GM21528 (cell line): ENCODE results near the gene HELZ.
"Not testable (repeated sequence)": the region's sequence is repeated elsewhere in the genome, so short reads cannot be mapped to it uniquely, and the experiment has no call there.

Experiments
- ATAC-seq: cut with Tn5 transposase; IDR thresholded peaks from one replicate; pipeline ENCODE4 v1.9.1; 2021; ENCODE audit warnings: mild to moderate bottlenecking, moderate library complexity; ENCODE audit not compliant: unreplicated experiment, low FRiP score

The HELZ gene

DNA sequence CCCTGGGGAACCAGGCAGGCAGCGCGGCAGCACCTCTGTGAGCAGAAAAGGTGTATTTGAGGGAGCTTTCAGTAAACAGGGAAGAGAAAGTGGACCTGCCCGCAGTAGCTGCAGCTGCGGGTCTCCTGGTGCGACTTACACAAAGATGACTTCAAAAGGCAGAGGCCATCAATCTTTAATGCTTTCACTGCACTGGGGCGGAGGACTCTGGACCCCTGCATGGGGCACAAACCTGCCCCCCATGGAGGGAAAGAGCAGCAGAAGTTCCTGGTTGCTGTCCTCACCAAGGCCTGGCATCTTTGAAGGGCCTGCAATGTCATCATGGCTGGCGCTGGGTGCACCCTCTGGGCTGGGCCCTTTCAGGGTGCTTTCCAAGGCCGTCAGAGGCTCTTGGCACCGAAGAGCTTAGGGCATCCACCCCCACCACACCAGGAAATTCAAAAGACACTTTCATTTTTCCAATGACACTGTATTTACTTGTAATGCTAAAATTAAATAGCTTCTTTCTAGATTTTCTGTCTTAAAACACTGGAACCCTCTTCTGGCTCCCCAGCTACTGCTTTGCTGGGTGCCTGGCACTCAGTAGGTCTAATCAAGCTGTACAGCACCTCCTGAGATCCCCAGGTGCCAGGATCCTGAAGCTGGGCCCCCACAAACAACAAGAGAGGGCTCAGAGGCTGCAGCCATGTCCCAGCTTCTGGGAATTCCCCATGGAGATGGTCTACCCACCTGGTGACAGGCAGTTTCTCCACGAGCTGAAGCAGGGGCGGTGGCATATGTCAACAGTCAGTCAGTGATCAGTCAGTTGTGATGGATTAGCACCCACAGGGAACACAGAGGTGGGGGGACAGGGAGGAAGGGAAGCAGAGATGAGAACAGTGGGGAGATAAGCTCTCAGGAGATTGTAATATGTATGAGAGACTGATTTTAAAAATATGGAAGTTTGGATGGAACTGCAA, 202.8 kb downstream of the HELZ start:
- no peak for ATAC-seq

DNA sequence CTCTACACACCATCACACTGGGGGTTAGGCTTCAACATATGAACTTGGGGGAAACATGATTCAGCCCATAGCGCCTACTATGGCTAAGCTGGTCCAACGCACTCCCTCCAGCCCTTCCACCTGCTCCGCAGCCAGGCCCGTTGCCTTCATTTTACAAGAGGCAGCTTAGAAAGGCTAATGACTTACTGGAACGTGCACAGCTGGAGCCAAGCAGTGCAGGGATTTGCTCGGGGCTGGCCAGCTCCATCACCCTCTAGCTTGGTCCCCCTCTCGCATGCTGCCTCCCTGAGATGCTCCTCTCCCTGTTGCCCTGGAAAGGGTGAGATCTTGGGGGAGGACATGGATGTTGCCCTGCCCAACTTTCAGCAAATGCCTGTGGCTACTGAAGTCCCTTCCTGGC, 203.5 kb downstream of the HELZ start:
- no peak for ATAC-seq

DNA sequence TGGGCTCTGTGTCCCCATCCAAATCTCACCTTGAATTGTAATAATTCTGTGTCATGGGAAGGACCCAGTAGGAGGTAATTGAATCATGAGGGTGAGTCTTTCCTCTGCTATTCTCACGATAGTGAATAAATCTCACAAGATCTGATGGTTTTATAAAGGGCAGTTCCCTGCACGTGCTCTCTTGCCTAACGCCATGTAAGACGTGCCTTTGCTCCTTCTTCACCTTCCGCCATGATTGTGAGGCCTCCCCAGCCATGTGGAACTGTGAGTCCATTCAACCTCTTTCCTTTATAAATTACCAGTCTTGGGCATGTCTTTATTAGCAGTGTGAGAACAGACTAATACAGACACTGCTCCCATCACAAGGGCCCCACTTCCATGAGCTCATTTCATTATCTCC, 203.9 kb downstream of the HELZ start:
- not testable (repeated sequence) for ATAC-seq

DNA sequence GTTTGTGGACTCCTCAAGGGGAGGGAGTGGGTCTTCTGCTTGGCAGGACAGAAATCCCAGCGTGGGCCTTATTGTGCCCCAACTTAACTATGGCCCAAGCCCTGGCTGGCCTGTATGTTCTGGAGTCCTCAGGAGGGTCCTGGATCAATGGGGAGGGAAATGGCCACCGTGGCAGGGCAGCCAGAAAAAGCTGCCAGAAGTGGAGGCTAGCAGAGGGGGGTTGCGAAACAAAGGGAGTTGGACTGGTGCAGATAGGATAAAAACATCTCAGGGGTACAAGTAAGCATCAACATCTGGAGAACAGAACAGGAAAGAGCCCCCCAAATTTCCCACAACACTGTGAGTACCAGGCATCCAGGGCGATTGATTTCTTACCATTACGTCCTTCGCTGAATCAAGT, 204.3 kb downstream of the HELZ start:
- ATAC-seq, result no peak

DNA sequence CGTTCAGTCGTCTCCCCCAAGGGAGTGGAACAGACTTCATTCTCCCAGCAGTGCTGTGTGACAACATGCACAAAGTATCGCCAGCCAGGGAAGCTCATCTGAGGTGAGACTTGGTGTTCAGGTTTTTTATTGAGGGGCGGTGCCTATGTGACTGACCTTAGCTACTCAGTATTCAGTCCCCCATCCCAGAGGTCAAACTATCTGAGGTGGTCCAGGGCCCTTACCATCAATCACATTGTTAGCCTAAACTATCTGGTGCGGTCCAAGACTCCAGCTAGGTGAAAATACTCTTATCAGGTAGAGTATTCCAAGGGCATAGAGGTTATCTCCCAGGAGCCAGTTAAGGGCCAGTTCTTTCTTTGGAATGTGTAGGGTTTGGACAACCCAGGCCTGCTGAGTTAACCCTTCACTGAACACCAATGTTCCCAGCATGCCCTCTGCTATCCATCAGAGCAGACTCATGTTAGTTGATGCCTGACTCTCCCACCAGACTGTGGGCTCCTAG, 206.1 kb downstream of the HELZ start:
- ATAC-seq, result no peak

DNA sequence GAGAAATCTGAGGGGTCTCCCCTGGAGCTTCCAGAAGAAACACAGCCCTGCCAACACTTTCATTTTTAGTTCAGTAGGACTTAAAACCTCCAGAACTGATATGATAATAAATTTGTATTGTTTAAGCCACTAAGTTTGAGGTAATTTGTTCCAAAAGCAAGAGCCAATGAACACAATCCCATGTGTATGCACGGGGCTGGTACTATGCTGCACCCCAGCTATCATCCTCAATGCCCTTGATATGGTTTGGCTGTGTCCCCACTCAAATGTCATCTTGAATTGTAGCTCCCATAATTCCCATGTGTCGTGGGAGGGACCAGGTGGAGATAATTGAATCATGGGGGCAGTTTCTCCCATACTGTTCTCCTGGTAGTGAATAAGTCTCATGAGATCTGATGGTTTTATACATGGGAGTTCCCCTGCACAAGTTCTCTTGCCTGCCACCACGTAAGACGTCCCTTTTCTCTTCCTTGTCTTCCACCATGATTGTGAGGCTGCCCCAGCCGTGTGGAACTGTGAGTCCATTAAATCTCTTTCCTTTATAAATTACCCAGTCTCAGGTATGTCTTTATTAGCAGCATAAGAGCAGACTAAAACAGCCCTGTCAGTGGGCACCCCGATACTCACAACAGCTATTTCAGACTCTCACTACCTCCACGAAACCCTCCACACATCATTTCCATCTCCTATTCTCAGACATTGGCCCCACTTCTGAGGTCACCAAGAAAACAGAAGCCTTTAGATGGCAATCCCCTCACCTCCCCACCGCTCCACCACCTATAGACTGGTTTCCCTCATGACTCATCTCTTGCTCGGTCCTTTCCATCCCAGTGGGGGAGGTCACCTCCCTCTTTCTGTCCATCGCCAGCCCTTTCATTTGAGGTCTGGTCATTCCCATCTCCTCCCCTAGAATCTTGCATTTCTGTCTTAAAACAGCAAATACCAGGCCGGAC, 209.6 kb downstream of the HELZ start:
- peak; percentile 67 for ATAC-seq

DNA sequence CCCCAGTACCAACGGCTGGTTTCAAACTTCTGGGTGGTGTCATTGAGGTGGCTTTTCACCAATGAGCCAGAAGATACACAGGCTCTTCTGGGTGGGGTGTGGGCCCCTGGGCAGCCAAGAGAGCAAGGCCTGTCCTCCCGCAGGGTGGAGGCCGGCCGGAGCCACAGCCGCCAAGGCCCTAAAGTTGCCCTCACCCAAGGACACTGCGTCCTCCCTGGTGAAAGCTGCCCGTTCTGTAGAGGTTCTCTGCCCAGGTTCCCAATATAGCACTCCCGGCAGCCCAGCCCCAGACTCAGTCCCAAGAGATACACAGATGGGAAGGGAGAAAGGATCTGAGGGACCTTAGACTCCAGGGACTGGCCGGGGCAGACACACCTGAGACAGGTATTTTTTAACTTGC, 211.4 kb downstream of the HELZ start:
- no peak for ATAC-seq

DNA sequence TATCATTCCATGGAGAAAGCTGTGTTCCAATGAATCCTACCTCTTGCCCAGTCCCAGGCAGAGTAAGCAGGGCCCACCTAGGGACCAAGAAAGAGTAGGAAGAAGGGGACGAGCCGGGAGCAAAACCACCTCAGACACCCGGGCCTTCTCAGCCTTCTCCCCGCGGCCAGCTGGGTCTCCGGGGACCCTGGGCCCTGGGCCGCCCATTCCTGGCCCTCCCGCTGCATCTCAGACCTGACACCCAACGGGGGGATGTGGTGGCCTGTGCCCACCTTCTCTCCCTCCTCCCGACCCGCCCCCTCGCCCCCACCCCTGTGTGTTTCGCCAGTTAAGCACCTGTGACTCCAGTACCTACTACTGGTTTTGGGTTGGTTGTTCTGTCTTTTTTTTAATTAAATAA, 212.0 kb downstream of the HELZ start:
- no peak for ATAC-seq

DNA sequence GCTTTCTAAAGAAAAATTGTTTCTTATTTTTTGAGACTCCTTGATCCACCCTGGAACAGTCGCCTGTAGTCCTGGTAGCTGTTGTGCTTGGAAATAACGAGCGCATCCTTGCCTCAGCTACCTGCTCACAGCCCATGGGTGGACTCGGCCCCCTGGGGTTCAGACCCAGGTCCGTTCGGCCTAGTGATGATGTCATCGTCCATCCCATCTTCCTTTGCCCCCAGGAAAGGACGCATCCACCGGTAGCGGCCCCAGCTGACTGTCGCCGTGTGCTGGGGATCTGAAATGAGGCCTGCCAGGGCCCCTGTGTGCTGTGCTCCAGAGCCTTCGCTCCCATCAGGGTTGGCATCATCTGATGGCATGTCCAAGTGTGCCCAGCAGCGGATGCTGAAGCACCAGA, 212.6 kb downstream of the HELZ start:
- ATAC-seq, result no peak

DNA sequence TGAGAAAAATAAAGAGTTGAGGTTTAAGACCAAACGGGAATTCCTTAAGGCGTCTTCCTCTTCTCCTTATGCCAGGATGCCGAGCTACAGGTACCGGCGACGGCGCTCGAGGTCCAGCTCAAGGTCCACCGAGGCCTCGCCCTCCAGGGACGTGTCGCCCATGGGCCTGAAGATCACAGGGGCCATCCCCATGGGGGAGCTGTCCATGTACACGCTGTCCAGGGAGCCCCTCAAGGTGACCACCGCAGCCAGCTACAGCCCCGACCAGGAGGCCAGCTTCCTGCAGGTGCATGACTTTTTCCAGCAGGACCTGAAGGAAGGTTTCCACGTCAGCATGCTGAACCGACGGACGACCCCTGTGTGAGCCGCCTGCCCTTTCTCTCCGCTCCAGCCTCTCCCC, 214.4 kb downstream of the HELZ start:
- no peak for ATAC-seq

DNA sequence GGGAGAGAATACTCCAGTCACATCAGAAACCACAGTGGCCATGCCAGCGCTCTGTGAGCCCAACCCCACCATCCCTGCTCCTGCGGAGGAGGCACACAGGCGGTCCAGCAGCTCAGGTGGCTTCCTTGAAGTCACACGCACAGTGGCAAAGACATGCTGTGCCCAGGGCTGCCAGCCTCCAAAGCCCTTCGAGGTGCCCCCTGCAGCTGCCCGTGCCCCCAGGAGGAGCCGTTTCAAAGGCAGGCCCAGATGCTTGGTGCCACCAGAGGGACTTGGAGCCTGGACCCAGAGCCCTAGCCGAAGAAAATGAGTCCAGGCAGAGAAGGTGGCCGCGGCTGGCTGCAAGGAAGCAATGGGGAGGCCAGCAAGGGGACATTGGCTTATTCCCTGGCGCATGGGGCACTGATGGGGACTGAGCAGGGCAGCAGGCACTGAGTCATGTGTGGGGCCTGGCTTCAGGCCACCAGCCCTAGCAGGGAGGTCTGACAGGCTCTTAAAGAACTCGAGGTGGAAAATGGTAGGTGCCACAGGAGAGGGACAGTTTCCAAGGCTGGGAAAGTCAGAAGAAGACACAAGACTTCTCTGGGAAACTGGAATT, 217.9 kb downstream of the HELZ start:
- no peak for ATAC-seq

DNA sequence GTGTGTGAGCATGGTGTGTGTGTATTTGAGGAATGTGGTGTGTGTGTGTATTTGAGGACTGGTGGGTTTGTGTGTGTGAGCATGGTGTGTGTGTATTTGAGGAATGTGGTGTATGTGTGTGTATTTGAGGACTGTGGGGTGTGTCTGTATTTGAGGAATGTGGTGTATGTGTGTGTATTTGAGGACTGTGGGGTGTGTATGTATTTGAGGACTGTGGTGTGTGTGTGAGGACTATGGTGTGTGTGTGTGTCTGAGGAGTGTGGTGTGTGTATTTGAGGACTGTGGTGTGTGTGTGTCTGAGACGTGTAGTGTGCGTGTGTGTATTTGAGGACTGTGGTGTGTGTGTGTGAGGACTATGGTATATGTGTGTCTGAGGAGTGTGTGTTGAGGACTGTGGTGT, 218.7 kb downstream of the HELZ start:
- ATAC-seq, result no peak

DNA sequence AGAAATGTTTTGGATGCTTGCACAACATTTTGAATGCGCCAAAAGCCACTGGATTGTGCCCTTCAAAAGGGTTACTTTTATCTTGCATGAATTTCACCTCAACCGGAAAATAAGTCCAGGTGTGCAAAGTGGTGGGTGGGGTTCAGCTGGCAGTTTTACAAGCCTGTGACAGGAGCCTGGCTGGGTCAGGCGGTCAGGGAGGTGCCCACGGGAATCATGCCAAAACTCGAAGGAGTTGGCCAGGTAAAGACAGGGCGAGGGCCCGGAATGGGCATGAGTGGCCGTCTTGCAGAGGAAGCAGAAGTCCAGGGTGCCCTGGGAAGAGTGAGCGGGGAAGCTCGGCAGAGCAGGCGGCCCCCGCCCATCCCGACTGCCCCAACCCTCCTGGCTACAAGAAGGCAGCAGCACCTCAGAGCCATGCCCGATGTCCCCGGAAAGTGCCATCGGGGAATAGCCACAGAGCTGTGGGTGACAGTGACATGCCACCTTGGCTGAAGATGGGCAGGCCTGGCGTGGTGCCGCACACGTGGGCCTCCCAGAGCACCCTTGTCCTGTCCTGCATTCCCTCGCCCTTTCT, 219.7 kb downstream of the HELZ start:
- ATAC-seq, result no peak

DNA sequence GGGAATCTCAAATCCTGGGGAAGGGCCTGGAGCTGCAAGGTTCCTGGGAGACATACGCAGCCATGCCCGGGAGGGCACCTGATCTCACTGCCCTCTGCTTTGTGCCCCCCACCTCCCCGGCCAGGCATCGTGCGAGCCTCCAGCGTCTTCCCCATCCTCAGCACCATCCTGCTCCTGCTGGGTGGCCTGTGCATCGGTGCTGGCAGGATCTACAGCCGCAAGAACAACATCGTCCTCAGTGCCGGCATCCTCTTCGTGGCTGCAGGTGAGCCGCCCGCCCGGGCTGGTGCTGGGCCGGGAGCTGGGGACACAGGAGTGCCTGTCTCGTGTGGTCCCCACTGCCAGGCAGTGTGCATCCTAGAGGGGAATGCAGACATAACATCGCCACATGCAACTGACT, 220.3 kb downstream of the HELZ start:
- no peak for ATAC-seq

DNA sequence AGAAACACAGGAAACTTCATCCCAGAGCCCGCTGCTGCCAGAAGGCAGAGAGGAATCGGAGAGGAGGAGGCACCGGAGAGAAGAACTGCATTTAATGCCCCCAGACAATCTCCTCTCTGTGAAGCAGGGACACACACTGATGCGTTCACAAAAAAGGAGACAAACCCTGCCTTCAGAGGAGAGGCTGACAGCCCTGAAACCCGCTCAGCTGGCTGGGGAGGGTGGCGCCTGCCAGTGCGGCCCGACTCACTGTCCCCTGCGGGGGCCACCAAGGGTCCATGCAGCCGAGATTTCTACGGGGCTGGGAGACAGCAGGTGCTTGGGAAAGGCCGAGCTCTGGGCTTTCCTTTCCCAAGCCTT, 222.6 kb downstream of the HELZ start:
- ATAC-seq, result no peak

DNA sequence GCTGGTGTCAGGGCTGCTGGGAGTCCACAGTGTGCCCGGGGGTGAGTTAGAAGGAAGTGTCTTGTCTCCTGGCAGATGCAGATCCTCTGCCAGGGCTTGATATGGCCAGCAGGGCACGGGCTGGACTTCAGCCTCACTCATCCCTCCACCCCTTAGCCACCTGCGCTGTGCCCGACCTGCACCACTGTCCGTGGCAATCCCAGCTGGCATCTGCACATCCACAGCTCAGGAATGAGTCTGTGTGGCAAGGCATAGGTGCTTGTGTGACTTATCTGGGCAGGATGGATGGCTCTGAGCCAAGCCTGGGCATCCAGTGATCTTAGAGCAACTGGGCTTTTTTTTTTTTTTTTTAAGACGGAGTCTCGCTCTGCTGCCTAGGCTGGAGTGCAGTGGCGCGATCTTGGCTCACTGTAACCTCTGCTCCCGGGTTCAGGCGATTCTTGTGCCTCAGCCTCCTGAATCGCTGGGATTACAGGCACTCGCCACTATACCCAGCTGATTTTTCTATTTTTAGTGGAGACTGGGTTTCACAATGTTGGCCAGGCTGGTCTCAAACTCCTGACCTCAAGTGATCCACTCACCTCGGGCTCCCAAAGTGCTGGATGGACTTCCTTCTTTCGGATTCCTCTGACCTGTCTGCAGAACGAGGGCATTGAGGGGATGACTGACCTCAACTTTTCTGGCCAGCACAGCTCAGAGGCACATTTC, 223.1 kb downstream of the HELZ start:
- ATAC-seq, result no peak

DNA sequence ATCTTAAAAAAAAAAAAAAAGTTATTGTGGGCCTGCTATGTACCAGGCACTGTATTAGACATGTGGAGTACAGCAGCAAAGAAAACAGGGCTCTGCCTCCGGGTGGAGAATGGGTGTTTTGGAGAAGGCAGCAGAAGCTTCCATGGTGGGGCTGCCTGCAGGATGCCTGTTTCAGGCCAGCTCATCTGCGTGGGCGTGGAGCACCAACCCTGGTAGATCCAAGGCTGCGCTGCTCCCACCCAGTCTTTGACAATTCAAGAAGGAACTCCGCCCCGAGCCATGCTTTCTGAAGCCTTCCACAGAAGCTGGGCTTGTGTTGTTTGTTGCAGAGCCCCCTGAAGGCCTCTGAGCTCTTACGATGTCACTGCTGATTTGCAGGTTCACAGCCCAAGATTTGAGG, 223.8 kb downstream of the HELZ start:
- no peak for ATAC-seq
